Vagina (tissue), 2 donors: ENCODE results near the gene ANG.

Source experiments
- POLR2A ChIP-seq, 2 donors: fragments of 450-650 bp; IDR thresholded peaks; one replicate each; pipeline ENCODE4 v1.6.1; 2017; ENCODE audit warnings: antibody characterized with exemption in 2 of 2, mild to moderate bottlenecking in 2 of 2, moderate library complexity in 2 of 2
- TF ChIP-seq, protein P1 (sequence below), 3 experiments: fragments of 450-650 bp in 2 of 3; fragments of 200-600 bp in 1 of 3; sonication (generic) in 1 of 3; IDR thresholded peaks; one replicate each; pipeline ENCODE4 v1.5.1; 2017 to 2019; ENCODE audit warnings: antibody characterized with exemption in 3 of 3, mild to moderate bottlenecking in 2 of 3, moderate library complexity in 2 of 3

DNA sequence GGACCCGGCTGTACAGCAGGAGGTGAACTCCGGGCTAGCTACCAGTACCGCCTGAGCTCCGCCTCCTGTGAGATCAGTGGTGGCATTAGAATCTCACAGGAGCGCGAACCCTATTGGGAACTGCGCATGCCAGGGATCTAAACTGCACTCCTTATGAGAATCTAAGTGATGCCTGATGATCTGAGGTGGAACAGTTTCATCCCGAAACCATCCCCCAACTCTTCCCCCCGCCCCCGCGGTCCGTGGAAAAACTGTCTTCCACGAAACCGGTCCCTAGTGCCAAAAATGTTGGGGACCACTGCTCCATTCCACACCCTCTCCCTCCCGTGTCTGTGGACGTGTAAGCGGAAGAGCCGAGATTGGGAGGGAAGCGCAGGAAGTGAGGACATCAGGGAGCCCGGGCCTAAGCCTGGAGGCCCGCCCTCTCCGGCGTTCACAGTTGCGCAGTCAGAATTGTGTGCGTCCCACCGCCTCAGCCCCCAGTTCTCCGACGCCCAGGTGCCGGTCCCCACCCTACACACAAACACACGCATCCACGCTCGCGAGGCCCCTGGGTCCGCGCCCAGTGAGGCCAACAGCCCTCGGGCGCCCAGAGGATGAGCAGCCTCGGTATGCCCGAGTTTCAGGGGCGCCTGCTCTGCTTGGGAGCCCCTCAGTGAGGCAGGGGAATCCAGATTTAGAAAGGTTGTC, 6.0 kb upstream of the ANG start:
- TF ChIP-seq, protein P1, sequence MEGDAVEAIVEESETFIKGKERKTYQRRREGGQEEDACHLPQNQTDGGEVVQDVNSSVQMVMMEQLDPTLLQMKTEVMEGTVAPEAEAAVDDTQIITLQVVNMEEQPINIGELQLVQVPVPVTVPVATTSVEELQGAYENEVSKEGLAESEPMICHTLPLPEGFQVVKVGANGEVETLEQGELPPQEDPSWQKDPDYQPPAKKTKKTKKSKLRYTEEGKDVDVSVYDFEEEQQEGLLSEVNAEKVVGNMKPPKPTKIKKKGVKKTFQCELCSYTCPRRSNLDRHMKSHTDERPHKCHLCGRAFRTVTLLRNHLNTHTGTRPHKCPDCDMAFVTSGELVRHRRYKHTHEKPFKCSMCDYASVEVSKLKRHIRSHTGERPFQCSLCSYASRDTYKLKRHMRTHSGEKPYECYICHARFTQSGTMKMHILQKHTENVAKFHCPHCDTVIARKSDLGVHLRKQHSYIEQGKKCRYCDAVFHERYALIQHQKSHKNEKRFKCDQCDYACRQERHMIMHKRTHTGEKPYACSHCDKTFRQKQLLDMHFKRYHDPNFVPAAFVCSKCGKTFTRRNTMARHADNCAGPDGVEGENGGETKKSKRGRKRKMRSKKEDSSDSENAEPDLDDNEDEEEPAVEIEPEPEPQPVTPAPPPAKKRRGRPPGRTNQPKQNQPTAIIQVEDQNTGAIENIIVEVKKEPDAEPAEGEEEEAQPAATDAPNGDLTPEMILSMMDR (IDR thresholded peaks at IDR 0.05) = no peak
- TF ChIP-seq POLR2A (IDR thresholded peaks at IDR 0.05) = peak; percentile 47 to 98
